ENCODE data around the gene LEFTY1. TPM values are rescaled to one million over a fixed set of nuclear protein-coding genes. Genes with fewer than 3 reads are reported as not detected.
"Not testable (repeated sequence)": the region's sequence is repeated elsewhere in the genome, so short reads cannot be mapped to it uniquely, and the experiment has no call there.

Gene LEFTY1
- total RNA-seq, 2 donors from 2014 or later: 0.35 TPM; not detected in 1

GRCh38 chr1:225842074-225842473 is 46.9 kb downstream of the LEFTY1 start:
- H3K27ac ChIP-seq: no peak overlapping the region
- H3K4me1 ChIP-seq: peaks cover 0 to 14% of the 10 kb centered on the region in 2 donors
- TF ChIP-seq CTCF (IDR thresholded peaks at IDR 0.05): no peak
- H3K4me3 ChIP-seq: no peak overlapping the region
- H3K36me3 ChIP-seq: peaks cover 47% of the 10 kb centered on the region
- H3K9me3 ChIP-seq: no peaks in the 10 kb centered on the region
- H3K27me3 ChIP-seq: no peaks in the 10 kb centered on the region
- no peak for DNase-seq (ENCODE audit: low spot score)

- no peak for DNase-seq (ENCODE audit: low spot score)
- Histone ChIP-seq H3K36me3 (peaks cover 34% of the 10 kb centered on the region), H3K27me3 (no peaks in the 10 kb centered on the region), H3K4me3 (no peak overlapping the region), H3K4me1 (peaks cover 0 to 16% of the 10 kb centered on the region in 2 donors), H3K27ac (no peak overlapping the region), H3K9me3 (no peaks in the 10 kb centered on the region)
- TF ChIP-seq CTCF (IDR thresholded peaks at IDR 0.05): no peak
Measured at GRCh38 chr1:225840713-225841112, 48.2 kb downstream of the LEFTY1 start.

GRCh38 chr1:225840223-225840610 is 48.7 kb downstream of the LEFTY1 start:
- Histone ChIP-seq H3K9me3 (no peaks in the 10 kb centered on the region), H3K27ac (no peak overlapping the region), H3K27me3 (no peaks in the 10 kb centered on the region), H3K4me1 (peaks cover 0 to 16% of the 10 kb centered on the region in 2 donors), H3K4me3 (no peak overlapping the region), H3K36me3 (peaks cover 34% of the 10 kb centered on the region)
- no peak for TF ChIP-seq CTCF (IDR thresholded peaks at IDR 0.05)
- no peak for DNase-seq (ENCODE audit: low spot score)

- Histone ChIP-seq H3K4me3 (no peak overlapping the region), H3K27me3 (no peaks in the 10 kb centered on the region), H3K4me1 (peaks cover 0 to 26% of the 10 kb centered on the region in 2 donors), H3K27ac (no peak overlapping the region), H3K36me3 (peaks cover 34% of the 10 kb centered on the region), H3K9me3 (no peaks in the 10 kb centered on the region)
- no peak for TF ChIP-seq CTCF (IDR thresholded peaks at IDR 0.05)
- no peak for DNase-seq (ENCODE audit: low spot score)
Measured at GRCh38 chr1:225838793-225839192, 50.2 kb downstream of the LEFTY1 start.

- H3K9me3 ChIP-seq; H3K27me3 ChIP-seq; DNase-seq (ENCODE audit: low spot score); H3K4me3 ChIP-seq: not testable (repeated sequence)
- Histone ChIP-seq H3K27ac (peak overlapping the region in 1 of 2 donors; percentile 21), H3K36me3 (peaks cover 44% of the 10 kb centered on the region), H3K4me1 (peaks cover 0 to 26% of the 10 kb centered on the region in 2 donors)
Measured at GRCh38 chr1:225836296-225836695, 52.6 kb downstream of the LEFTY1 start.

Small RNA genes within 50 kb of the gene (microRNA-seq; reads per million reads assigned to microRNA genes)
- 0 to 0.71 reads per million in 2 donors for gene MIR6741 (ENCODE audit: borderline number of aligned reads in 2 of 2, borderline replicate concordance in 1 of 2)

Other genes starting within 250 kb of the LEFTY1 start
- 10 to 100 TPM; 50.5 to 59.5 TPM for gene ENAH, start 236.0 kb downstream of the LEFTY1 start, total RNA-seq
- 100 to 1,000 TPM; 143 to 216 TPM for gene SRP9, start 111.3 kb downstream of the LEFTY1 start, total RNA-seq
- 10 to 100 TPM; 57.7 to 66.0 TPM for gene EPHX1, start 79.0 kb downstream of the LEFTY1 start, total RNA-seq
- gene TMEM63A, start 6.8 kb downstream of the LEFTY1 start, total RNA-seq: 10 to 100 TPM; 16.0 to 19.0 TPM
- gene PYCR2, start 35.1 kb upstream of the LEFTY1 start, total RNA-seq: 10 to 100 TPM; 50.3 to 57.3 TPM
- gene LEFTY2, start 52.1 kb upstream of the LEFTY1 start, total RNA-seq: under 1 TPM; 0.70 to 0.90 TPM
- gene SDE2, start 110.2 kb upstream of the LEFTY1 start, total RNA-seq: 10 to 100 TPM; 15.5 to 16.3 TPM
- gene H3-3A, start 173.6 kb upstream of the LEFTY1 start, total RNA-seq: 100 to 1,000 TPM; 244 to 279 TPM

All from right atrium auricular region (tissue), 2 donors.